Suprapubic skin (tissue), 4 donors: ENCODE results near the gene SLC50A1. TPM values are rescaled to one million over a fixed set of nuclear protein-coding genes. Genes with fewer than 3 reads are reported as not detected.

ENCODE experiments used
- DNase-seq, 2 donors: peaks; one replicate each; pipeline ENCODE4 v3.0.0-alpha.2; 2019; ENCODE audit warnings: low spot score in 2 of 2
- H3K27ac ChIP-seq: fragments of 200-600 bp; sonication (generic); one replicate; pipeline ENCODE4 v1.5.1; 2019
- H3K27me3 ChIP-seq: fragments of 200-600 bp; sonication (generic); one replicate; pipeline ENCODE4 v1.5.1; 2019
- H3K36me3 ChIP-seq: fragments of 200-600 bp; sonication (generic); one replicate; pipeline ENCODE4 v1.5.1; 2019
- H3K4me1 ChIP-seq: fragments of 200-600 bp; sonication (generic); one replicate; pipeline ENCODE4 v1.5.1; 2019
- H3K4me3 ChIP-seq: fragments of 200-600 bp; sonication (generic); one replicate; pipeline ENCODE4 v1.5.1; 2019; ENCODE audit warnings: mild to moderate bottlenecking
- H3K9me3 ChIP-seq: fragments of 200-600 bp; sonication (generic); one replicate; pipeline ENCODE4 v1.5.1; 2019
- EP300 ChIP-seq: sonication (generic); formaldehyde crosslinking; IDR thresholded peaks from one replicate; pipeline ENCODE4 v1.6.1; 2017; ENCODE audit warnings: antibody characterized with exemption
- POLR2A ChIP-seq, 2 donors: fragments of 450-650 bp; IDR thresholded peaks; one replicate each; pipeline ENCODE4 v1.6.1; 2017; ENCODE audit warnings: antibody characterized with exemption in 2 of 2, mild to moderate bottlenecking in 2 of 2, moderate library complexity in 2 of 2
- POLR2AphosphoS5 ChIP-seq, 3 donors: sonication (generic); formaldehyde crosslinking; IDR thresholded peaks; one replicate each; pipeline ENCODE4 v1.6.1; 2017; ENCODE audit warnings: antibody characterized with exemption in 3 of 3
- WGBS: methylation state at CpG from one replicate; pipeline ENCODE4 v1.1.5; 2018; 5-methylcytosine and 5-hydroxymethylcytosine counted together
- total RNA-seq, 4 donors: library from RNA; depleted of rRNA; stranded (reverse); fragments of >200 nt; gene quantifications; one replicate each; pipeline ENCODE4 v1.1.0, GENCODE V29; 2016
- TF ChIP-seq, protein P1 (sequence below), 2 donors: fragments of 200-600 bp in 1 of 2; fragments of 450-650 bp in 1 of 2; sonication (generic) in 1 of 2; IDR thresholded peaks; one replicate each; pipeline ENCODE4 v1.5.1; 2016 to 2019; ENCODE audit warnings: antibody characterized with exemption in 2 of 2, mild to moderate bottlenecking in 1 of 2, moderate library complexity in 1 of 2

The SLC50A1 gene
- total RNA-seq, 4 donors from 2014 or later: 27.9 to 56.1 (median 32.6) TPM

DNA sequence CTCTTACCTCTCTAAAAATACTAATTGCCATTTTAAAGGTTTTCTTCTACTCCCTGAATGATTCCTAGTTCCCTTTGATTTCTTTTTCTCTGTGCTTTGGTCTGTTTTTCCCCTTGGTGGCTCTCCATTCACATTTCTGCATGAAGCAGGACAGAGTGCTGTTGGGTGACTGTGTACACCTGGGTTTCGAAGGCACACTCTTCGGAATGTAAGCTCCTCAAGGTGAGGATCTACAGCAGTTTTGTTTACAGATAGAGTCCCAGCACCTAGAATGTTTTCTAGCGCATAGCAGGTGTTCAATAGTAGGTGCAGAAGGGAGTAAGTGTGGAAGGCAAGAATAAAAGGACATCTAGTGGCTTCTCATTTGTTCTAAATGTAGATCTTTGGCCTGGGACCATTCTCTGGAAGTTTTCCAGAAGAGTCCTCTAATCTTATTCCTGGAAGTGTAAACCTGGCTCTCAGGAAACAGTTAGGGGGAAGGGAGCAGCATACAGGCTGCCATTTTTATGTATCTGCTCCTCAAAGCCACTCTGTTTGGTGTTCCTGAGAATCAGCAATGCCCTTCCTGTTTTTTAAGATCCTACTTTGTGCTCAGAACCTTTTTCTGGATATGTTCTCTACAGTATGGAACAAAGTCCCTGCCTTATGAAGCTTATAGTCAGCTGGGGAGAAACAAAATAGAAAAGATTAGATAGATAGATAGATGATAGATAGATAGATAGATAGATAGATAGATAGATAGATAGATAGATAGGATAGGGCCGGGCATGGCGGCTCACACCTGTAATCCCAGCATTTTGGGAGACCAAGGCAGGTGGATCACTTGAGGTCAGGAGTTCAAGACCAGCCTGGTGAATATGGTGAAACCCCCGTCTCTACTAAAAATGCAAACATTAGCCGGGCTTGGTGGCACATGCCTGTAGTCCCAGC is 30.8 kb upstream of the SLC50A1 start:
- no peak for DNase-seq
- H3K27me3 ChIP-seq: peaks cover 3% of the 10 kb centered on the region
- no peak for TF ChIP-seq EP300
- TF ChIP-seq POLR2AphosphoS5 (IDR thresholded peaks at IDR 0.05): no peak
- TF ChIP-seq POLR2A (IDR thresholded peaks at IDR 0.05): no peak
- TF ChIP-seq, protein P1, sequence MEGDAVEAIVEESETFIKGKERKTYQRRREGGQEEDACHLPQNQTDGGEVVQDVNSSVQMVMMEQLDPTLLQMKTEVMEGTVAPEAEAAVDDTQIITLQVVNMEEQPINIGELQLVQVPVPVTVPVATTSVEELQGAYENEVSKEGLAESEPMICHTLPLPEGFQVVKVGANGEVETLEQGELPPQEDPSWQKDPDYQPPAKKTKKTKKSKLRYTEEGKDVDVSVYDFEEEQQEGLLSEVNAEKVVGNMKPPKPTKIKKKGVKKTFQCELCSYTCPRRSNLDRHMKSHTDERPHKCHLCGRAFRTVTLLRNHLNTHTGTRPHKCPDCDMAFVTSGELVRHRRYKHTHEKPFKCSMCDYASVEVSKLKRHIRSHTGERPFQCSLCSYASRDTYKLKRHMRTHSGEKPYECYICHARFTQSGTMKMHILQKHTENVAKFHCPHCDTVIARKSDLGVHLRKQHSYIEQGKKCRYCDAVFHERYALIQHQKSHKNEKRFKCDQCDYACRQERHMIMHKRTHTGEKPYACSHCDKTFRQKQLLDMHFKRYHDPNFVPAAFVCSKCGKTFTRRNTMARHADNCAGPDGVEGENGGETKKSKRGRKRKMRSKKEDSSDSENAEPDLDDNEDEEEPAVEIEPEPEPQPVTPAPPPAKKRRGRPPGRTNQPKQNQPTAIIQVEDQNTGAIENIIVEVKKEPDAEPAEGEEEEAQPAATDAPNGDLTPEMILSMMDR (IDR thresholded peaks at IDR 0.05): no peak
- 89% methylated on average over 7 of the region's 7 CpGs for WGBS
- no peaks in the 10 kb centered on the region for H3K9me3 ChIP-seq
- no peak overlapping the region for H3K4me3 ChIP-seq
- no peak overlapping the region for H3K27ac ChIP-seq
- no peaks in the 10 kb centered on the region for H3K4me1 ChIP-seq
- no peaks in the 10 kb centered on the region for H3K36me3 ChIP-seq

DNA sequence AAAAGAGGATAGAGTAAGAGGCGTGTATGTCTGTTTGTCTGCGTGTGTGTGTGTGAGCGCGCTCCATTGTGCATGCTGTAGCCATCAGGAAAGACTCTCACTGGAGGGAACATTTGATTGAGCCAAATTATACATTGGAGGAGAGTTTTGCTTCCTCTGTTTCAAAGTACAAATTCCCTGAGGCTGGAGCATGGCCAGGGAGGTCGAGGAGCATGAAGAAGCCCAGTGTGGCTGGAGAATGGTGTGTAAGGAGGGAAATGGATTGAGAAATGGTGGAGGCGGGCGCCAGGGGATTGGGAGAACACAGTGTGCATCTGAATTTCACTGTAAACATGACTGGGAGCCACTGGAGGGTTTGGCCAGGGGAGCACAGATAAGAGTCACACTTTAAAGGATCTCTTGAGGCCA is 30.0 kb upstream of the SLC50A1 start:
- no peaks in the 10 kb centered on the region for H3K4me1 ChIP-seq
- H3K36me3 ChIP-seq: no peaks in the 10 kb centered on the region
- no peak overlapping the region for H3K27ac ChIP-seq
- no peak for TF ChIP-seq POLR2A (IDR thresholded peaks at IDR 0.05)
- TF ChIP-seq, protein P1 (IDR thresholded peaks at IDR 0.05): no peak
- no peak for TF ChIP-seq EP300
- TF ChIP-seq POLR2AphosphoS5 (IDR thresholded peaks at IDR 0.05): no peak
- peaks cover 3% of the 10 kb centered on the region for H3K27me3 ChIP-seq
- no peaks in the 10 kb centered on the region for H3K9me3 ChIP-seq
- H3K4me3 ChIP-seq: no peak overlapping the region
- WGBS: 70% methylated on average over 7 of the region's 7 CpGs
- DNase-seq: no peak

DNA sequence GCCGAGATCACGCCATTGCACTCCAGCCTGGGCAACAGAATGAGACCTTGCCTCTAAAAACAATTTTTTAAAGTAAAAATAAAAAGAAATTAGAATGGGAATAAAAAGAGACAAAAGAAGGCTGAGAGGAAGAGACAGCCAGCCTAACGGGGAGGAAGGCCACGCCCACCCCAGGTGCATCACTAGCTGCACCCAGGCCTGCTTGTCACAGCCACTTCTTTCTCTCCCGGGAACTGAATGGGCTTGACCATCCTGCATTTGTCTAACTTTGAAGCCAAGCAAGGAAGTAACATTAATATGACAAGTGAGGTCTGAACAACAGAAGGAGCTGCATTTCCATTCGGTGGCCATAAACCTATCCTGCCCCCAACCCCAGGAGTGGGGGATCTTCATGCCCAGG is 28.8 kb upstream of the SLC50A1 start:
- H3K9me3 ChIP-seq: no peaks in the 10 kb centered on the region
- WGBS: 85% methylated on average over 6 of the region's 6 CpGs
- H3K4me1 ChIP-seq: no peaks in the 10 kb centered on the region
- DNase-seq: no peak
- H3K27ac ChIP-seq: no peak overlapping the region
- H3K27me3 ChIP-seq: peaks cover 3% of the 10 kb centered on the region
- TF ChIP-seq POLR2AphosphoS5 (IDR thresholded peaks at IDR 0.05) (no peak), EP300 (no peak), POLR2A (IDR thresholded peaks at IDR 0.05) (no peak)
- TF ChIP-seq, protein P1 (IDR thresholded peaks at IDR 0.05): no peak
- H3K4me3 ChIP-seq: no peak overlapping the region
- H3K36me3 ChIP-seq: no peaks in the 10 kb centered on the region

DNA sequence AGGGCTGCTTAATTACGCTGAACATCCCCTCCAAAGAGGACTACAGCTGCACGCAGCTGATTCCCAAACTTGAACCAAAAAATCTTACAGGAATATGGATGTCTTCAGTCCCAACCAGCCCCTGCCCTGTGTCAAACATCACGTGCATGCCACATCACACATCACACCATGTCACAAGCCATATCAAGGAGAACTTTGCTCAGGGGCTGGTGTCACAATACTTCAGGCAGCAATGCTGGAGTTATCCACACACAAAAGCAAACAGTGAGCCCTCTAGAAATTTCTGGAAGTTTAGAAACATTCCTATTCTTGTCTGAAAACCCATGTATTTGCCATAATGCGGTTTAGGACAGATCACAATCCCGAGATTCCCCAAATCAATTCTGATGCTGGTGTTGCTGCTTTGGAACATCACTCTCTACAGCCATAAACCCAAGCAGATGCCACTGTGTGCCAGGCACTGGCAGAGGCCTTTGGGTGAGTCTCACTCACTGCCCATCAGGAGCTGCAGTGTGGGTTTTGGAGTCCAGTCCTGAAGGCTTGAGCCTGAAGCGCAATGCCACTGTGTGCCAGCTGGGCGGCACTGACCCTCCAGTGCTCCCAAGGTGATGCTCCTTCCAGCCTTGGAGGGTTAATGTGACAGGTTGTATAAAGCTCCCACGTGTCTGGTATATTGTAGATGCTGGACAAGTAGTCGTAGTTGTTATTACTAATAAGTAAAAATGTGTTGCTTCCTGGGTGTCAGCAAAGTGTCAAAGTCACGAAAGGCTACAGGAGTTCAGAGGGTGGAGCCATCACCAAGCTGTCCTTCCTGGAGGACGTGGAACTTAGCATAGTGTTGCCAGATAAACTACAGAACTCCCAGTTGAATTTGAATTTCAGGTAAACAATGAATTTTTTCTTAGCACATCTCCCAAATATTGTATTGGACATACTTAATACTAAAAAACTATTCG is 28.1 kb upstream of the SLC50A1 start:
- Histone ChIP-seq H3K36me3 (no peaks in the 10 kb centered on the region), H3K27ac (no peak overlapping the region), H3K4me1 (no peaks in the 10 kb centered on the region), H3K9me3 (no peaks in the 10 kb centered on the region), H3K4me3 (no peak overlapping the region), H3K27me3 (peaks cover 3% of the 10 kb centered on the region)
- 86% methylated on average over 10 of the region's 12 CpGs for WGBS
- DNase-seq: no peak
- TF ChIP-seq POLR2AphosphoS5 (IDR thresholded peaks at IDR 0.05) (no peak), POLR2A (IDR thresholded peaks at IDR 0.05) (no peak), EP300 (no peak)
- TF ChIP-seq, protein P1 (IDR thresholded peaks at IDR 0.05): no peak
